ENCODE data around the gene TMEM176A. TPM values are rescaled to one million over a fixed set of nuclear protein-coding genes. Genes with fewer than 3 reads are reported as not detected.

Gene TMEM176A
- total and polyA plus RNA-seq, 5 donors from 2014 or later, result 0.24 TPM; not detected in 3

Other genes with a start within 250 kb of the TMEM176A start
- 90.1 TPM for gene GIMAP4, start 233.4 kb upstream of the TMEM176A start, total RNA-seq
- 100 to 1,000 TPM; 402 to 667 (median 490) TPM for gene GIMAP4, start 233.4 kb upstream of the TMEM176A start, polyA plus RNA-seq
- gene GIMAP6, start 168.4 kb upstream of the TMEM176A start, total RNA-seq, result 43.8 TPM
- 100 to 1,000 TPM; 133 to 236 (median 150) TPM for gene GIMAP6, start 168.4 kb upstream of the TMEM176A start, polyA plus RNA-seq
- 95.1 TPM for gene GIMAP2, start 115.1 kb upstream of the TMEM176A start, total RNA-seq
- gene GIMAP2, start 115.1 kb upstream of the TMEM176A start, polyA plus RNA-seq, result 100 to 1,000 TPM in 2 of 4 donors, 10 to 100 TPM in 2; 79.0 to 142 (median 110) TPM
- 17.1 TPM for gene GIMAP1, start 84.2 kb upstream of the TMEM176A start, total RNA-seq
- 10 to 100 TPM; 48.4 to 90.0 (median 64.6) TPM for gene GIMAP1, start 84.2 kb upstream of the TMEM176A start, polyA plus RNA-seq
- gene GIMAP5, start 63.4 kb upstream of the TMEM176A start, total RNA-seq, result 37.4 TPM
- 100 to 1,000 TPM; 249 to 539 (median 320) TPM for gene GIMAP5, start 63.4 kb upstream of the TMEM176A start, polyA plus RNA-seq
- gene TMEM176B, start 405 bp upstream of the TMEM176A start, total RNA-seq, result not detected
- gene TMEM176B, start 405 bp upstream of the TMEM176A start, polyA plus RNA-seq, result 1 to 10 TPM in 1 of 4 donors, under 1 TPM in 2, not detected in 1; 0.21 to 1.0 (median 0.33) TPM
- not detected for gene AOC1, start 51.7 kb downstream of the TMEM176A start, total RNA-seq
- gene AOC1, start 51.7 kb downstream of the TMEM176A start, polyA plus RNA-seq, result not detected
- 3.5 TPM for gene KCNH2, start 177.6 kb downstream of the TMEM176A start, total RNA-seq
- 1 to 10 TPM in 3 of 4 donors, under 1 TPM in 1; 0.83 to 2.8 (median 1.5) TPM for gene KCNH2, start 177.6 kb downstream of the TMEM176A start, polyA plus RNA-seq
- 10.7 TPM for gene NOS3, start 190.2 kb downstream of the TMEM176A start, total RNA-seq
- gene NOS3, start 190.2 kb downstream of the TMEM176A start, polyA plus RNA-seq, result 1 to 10 TPM; 3.2 to 8.8 (median 7.1) TPM
- 21.2 TPM for gene ATG9B, start 223.7 kb downstream of the TMEM176A start, total RNA-seq
- 10 to 100 TPM; 18.6 to 38.7 (median 36.2) TPM for gene ATG9B, start 223.7 kb downstream of the TMEM176A start, polyA plus RNA-seq
- gene ABCB8, start 227.7 kb downstream of the TMEM176A start, total RNA-seq, result 61.4 TPM
- 10 to 100 TPM; 16.9 to 20.6 (median 18.6) TPM for gene ABCB8, start 227.7 kb downstream of the TMEM176A start, polyA plus RNA-seq
- gene ASIC3, start 247.8 kb downstream of the TMEM176A start, total RNA-seq, result 5.9 TPM
- gene ASIC3, start 247.8 kb downstream of the TMEM176A start, polyA plus RNA-seq, result not detected

All from CD4-positive, CD25-positive, alpha-beta regulatory T cell (primary cell).